Ramos (cell line): ENCODE data around the gene HOXD1.

ENCODE experiments used
- in situ Hi-C: fragments of 300-500 bp; cut with MboI; formaldehyde crosslinking; loops from one replicate; pipeline ENCODE4 v1.14.3; 2022; ENCODE audit warnings: low sequenced_read_pairs; ENCODE audit not compliant: unreplicated experiment

Gene HOXD1

GRCh38 chr2:176163672-176164056, 24.8 kb upstream of the HOXD1 start:
- in situ Hi-C loops, result no loop called here

- in situ Hi-C loops, result no loop called here
Observed at GRCh38 chr2:176164201-176164600, 24.3 kb upstream of the HOXD1 start.

- in situ Hi-C loops, result no loop called here
Observed at GRCh38 chr2:176164611-176165369, 23.7 kb upstream of the HOXD1 start.

GRCh38 chr2:176165370-176166050, 23.0 kb upstream of the HOXD1 start:
- in situ Hi-C loops, result no loop called here

- in situ Hi-C loops, result no loop called here
Observed at GRCh38 chr2:176166272-176166671, 22.2 kb upstream of the HOXD1 start.

- in situ Hi-C loops, result no loop called here
Observed at GRCh38 chr2:176167398-176167797, 21.1 kb upstream of the HOXD1 start.

- in situ Hi-C loops, result no loop called here
Observed at GRCh38 chr2:176169181-176169580, 19.3 kb upstream of the HOXD1 start.

GRCh38 chr2:176169711-176170110, 18.8 kb upstream of the HOXD1 start:
- in situ Hi-C loops, result no loop called here

- in situ Hi-C loops, result no loop called here
Observed at GRCh38 chr2:176170602-176171305, 17.7 kb upstream of the HOXD1 start.

- in situ Hi-C loops, result no loop called here
Observed at GRCh38 chr2:176171351-176172006, 17.0 kb upstream of the HOXD1 start.

- in situ Hi-C loops, result no loop called here
Observed at GRCh38 chr2:176172007-176172894, 16.2 kb upstream of the HOXD1 start.

- in situ Hi-C loops, result no loop called here
Observed at GRCh38 chr2:176172895-176173566, 15.4 kb upstream of the HOXD1 start.

- in situ Hi-C loops, result no loop called here
Observed at GRCh38 chr2:176173567-176174381, 14.7 kb upstream of the HOXD1 start.

GRCh38 chr2:176174382-176174823, 14.1 kb upstream of the HOXD1 start:
- in situ Hi-C loops, result no loop called here

- in situ Hi-C loops, result no loop called here
Observed at GRCh38 chr2:176174824-176175708, 13.4 kb upstream of the HOXD1 start.

GRCh38 chr2:176175709-176176607, 12.5 kb upstream of the HOXD1 start:
- in situ Hi-C loops, result no loop called here
